Measurements from ENCODE around the gene TSHB.

TSHB gene

DNA sequence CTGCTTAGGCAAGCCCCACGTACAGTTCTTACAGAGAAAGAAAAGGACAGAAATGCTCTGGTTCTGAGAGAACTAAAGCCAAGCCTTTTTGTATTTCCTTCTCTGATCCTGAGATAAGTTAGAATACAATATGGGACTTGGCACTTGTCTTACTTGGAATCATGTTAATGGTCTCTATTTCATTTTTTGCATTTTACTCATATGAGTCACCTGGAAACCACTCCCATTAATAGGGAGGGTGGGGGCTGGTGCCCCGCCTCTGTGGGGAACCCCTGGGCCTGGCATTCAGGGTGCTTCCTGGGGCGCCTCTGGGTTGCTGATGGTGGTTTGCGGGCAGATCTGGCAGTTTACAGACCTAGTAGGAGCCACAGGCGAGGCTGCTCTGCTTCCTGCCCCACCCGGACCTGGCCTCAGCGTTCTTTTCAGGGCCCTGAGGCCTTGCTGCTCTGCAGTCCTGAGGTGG is 32.9 kb downstream of the TSHB start:
- DNase-seq, result no peak

DNA sequence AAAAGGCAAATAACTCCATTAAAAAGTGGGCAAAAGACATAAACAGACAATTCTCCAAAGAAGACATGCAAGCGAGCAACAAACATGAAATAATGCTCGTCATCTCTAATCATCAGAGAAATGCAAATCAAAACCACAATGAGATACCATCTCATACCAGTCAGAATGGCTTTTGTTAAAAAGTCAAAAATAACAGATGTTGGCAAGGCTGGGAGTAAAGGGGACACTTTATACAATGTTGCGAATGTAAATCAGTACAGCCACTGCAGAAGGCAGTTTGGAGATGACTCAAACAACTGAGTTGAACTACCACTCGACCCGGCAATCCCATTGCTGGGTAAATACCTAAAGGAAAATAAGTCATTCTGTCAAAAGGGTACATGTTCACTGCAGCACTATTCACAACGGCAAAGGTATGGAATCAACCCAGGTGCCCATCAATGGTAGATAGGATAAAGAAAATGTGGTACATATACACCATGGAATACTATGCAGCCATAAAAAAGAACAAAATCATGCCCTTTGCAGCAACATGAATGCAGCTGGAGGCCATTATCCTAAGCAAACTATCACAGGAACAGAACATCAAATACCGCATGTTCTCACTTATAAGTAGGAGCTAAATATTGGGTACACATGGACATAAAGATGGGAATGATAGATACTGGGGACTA is 33.7 kb downstream of the TSHB start:
- DNase-seq, result no peak

DNA sequence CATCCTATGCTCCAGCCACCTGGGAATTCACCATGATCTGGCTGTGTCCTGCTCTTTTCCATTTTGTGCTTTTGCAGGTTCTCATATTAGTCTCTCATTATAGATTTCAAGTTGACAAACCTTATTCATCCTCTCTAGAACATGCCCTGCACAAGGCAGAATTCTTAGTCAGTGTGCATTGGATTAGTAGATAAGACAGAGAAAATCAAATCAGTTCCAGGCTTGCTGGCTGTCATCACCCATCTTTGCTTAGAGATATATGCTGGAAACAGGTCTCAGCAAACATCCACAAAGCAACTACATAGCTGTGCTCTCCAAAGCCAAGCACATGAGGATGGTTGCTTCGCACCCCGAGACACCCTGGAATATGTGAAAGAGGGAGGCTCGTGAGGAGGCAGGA is 34.8 kb downstream of the TSHB start:
- DNase-seq, result no peak

DNA sequence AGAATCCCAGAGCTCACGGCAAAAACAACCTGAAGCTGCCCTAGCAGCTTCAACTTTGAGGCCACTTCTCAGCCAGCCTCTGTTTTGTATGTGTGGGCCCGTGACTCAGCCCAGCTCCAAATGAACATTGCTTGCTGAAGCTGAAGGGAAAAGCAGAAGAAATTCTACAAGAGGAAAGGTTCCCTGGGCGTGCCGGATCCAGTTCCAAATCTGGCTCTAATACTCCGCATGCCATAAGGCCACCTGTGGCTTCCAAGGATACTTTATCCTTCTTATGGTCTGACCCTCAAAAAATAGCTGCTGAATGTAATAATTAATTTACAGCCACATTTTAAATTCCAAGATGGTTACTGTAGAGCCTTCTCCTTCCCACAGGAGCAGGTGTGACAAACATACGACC is 35.4 kb downstream of the TSHB start:
- no peak for DNase-seq

DNA sequence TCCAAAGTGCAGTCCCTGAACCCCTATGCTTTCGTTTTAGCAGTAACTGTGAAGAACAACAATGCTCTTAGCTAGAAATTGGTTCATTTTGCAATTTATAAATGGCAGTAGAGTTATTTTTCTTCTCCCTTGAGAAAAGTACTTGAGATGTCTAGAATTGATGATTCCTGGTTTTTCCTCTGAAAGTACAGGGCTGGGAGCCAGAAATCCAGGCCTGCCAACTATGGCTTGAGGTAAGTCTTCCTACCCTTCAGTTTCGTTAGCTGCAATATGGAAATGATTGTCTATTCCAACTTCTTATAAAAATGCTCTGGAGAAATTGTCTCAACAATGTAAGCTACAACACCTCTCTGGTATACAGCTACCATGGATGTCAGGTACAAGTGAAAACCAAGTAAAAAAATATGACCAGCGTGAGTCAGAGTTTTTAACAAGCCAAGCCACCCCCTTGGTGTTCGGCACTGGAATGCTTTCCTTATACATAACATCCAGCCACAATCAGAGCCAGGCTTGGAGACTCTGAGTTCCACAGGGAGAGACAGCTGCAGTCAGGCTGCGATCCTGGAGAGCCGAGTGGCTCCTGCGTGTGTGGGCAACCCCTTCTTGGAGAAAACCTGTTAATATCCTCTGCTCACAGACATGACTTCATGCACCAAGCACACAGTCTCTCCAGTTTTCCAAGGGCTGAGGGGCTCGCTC is 37.7 kb downstream of the TSHB start:
- DNase-seq, result no peak

DNA sequence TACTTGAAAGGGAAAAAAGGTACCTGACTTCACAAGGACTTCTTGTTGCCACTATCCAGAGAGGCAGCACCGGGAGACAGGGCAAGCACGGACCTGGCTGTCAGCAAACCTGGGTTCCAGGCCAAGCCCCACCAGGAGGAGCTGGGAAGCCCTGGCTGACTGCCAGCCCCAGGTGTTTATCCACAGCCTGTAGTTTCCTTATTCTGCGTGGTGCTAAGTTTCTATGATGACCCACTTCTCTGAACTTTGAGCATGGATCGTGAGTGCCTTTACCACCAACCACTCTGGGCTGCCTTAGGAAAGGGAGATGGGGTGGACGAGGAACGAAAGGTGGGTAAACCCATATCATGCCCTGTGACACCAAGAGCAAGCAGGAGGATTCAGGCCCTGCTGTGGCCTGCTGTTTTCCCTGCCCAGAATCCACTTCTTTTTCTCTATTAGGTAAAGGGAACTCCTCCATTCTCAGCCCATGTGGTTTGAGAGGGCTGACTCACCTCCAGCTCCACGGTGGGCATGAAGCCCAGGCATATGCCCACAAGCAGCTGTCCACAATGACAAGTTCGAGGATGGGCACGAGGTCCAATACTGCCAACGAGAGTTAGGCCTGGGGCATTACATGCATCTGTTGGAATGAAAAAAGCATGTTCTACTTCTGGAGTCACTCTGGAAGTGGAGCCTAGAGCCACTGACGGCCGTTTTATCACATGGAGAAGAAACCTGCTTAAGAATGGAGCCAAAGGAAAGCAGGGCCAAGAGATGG is 39.4 kb downstream of the TSHB start:
- DNase-seq, result no peak

DNA sequence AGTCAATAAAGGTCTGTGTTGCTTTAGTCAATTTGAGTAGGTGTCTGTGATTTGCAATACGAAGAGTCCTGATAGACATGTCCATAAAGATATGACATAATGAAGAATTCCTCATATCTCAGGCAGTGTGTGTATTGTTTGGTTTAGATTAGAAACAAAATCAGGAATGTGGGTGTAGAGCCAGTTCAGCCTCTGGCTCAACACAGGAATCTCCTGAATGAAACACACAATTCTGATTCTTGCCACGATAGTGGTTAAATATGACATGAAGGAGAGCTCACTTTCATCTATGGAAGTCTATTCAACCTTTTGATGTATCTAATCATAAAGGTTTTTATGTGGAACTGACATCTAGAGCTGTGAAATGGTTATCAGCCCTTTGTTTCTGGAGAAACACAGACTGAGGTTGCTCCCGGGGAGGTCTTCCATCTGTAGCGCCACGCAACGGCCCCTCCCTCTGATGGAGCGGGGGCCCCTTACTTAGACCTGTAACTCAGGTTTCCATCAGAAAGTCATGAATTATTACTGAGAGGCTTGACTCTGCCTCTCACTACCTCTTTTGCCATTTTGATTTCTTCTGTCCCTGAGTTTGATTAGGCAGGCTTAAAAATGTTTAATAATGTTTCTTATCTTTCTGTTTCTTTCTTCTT is 40.2 kb downstream of the TSHB start:
- no peak for DNase-seq

DNA sequence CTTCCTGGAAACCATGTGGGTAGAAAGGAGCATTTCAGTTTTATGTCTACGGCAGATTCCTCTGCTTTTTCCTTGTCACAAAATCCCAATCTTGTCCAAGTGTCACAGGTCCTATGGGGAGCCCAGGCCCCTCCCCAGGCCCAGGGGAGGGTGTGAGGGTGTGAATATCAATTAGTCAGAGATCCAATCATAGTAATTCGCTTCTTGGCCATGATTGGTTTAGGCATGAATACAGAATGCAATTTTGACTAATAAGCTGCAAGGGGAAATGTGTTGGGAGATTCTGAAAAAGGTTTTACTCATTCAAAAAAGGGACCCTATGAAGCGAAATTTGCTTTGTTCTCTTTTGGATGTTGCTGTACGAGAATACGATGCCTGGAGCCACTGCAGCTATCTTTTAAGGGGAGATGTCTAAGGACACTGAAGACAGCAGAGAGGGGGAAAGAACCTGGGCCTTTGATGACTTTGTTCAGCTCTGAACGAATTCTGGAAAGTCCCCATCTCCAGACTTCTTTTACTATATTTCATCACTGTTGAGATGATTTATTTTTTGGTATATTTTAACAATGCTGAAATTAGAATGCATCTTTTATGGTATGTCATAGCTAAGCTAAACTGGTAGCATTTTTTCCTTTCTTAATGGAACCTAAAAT is 41.5 kb downstream of the TSHB start:
- DNase-seq, result no peak

DNA sequence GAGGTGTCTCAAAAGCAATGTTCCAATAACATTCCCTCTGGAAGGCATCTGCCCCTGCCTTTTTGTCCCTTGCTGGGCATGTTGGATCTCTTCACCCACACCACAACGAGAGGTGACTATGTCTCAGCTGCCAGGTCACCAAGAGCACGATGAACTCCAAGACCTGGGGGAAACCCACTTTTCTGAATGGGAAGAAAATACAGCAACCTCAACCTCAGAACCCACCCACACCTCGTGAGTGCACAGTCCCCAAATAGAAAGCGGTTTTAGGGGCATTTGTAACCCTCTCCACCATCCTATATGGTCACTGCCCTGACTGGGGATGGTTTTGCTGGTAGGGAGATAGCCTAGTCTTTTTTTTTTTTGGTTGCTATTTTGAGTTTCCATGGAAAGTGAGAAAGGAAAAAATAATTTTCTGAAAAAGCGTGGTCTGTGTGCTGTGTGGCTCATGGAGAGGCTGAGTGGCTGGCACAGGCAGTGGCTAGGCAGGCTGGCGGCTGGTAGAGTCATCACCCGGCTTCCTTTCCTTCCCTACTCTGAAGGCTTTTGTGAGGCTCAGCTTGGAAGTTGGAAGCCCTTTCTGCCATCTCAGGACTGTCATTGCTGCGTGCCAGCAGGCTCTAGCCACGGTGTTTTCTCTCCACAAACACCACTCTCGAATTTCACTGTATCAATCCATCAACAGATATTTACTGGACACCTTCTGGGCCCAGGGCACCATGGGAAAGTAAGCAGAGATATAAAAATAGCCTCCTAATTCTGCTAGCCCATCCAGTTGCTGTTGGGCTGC is 43.9 kb downstream of the TSHB start:
- no peak for DNase-seq

DNA sequence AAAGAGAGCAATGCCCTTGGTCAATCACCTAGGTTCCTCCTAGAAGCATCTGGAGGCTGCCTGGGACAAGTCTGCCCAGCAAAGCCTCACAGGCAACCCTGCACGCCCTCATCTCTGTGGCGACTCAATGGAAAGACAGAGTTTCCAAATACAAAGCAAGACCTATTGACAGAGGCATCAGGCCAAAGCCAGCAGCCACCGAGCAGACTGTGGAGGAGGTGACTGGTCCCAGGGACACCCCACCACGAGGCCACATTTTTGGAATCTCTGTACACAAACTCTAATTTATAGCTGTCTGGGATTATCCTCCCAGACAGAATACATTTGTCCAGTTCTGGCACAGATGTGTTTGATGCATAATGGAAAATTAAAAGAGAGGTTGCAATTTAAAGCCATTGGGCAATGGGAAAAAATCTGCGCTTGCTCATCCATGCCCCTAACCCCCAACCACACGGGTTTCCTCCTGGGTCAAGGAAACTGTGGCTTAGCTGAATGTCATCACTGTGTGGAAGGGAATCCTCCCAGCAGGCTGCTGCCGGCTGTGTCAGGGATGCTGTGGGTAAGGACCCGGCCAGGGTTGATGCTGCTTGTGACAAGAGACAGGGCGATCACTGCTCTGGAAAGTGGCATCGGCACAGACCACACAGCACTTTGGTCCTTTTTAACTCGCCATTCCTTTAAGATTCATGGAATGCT is 45.4 kb downstream of the TSHB start:
- DNase-seq, result no peak

DNA sequence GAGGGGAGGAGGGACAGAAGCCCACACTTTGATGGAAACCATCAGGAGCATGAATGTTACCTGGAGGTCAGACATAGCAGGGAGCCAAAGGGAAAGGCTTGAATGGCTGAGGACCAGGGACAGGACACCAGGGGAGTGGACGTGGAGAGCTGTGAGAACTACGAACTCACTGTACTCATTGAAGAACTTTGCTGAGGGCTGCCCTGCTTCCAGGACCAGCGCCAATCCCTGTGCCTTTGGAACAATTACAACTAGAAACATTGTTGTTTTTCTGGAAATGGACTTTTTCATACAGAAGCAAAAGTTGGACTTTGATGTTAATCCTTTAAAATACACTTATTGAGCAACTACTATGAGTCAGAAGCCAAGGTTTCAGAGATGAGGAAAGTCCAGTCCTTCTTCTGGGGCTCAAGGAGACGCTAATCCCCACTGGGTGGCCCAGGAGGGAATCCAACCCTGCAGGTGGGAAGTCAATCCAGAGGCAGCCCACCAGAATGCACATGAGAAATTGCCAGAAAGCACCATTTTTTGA is 46.8 kb downstream of the TSHB start:
- no peak for DNase-seq

DNA sequence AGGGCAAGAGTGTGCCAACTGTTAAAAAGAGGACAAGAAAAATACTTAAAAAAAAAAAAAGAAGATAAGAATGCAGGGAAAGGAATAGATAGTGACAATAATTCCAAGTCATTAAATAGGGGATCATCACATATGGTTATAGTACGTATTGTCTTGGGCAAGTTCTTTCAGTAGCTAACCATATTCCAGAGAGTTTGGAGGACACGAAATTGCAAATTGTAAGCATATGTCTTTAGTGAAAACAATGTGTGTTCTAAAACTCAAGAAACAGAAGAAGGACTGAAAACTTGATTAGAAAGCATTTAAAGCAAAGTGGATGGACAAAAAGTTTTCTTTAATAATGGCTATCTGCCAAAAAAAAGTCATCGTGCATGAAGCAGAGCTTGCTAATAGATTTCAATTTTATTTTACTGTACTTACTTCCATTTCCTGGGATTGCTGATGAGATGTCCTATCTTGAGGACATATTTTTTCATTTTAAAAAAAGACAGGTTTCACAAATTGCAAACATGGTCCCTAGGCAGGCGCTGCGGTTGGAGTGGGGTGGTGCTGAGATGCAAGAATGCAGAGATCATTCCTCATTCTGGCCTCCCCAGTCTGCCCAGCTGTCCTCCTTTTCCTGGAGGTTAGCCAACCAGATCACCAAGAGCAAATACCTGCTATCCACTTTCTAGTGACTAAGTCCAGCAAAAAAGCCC is 47.8 kb downstream of the TSHB start:
- DNase-seq, result no peak

DNA sequence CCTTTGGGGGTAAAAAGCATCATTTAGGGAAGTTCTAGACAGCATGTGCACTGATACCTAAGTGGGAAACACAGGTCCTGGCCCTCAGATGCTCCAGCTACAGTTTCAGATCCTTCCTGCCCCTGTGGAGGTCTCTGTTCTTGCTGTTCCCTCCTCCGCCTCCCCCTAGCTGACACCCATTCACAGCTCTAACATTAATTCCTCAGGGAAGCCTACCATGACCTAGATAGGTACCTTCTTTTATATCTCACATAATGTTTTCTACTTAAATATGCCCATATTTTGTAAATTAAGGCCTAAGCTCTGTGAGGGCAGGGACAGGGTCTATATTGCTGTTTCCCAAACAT is 48.3 kb downstream of the TSHB start:
- no peak for DNase-seq

DNA sequence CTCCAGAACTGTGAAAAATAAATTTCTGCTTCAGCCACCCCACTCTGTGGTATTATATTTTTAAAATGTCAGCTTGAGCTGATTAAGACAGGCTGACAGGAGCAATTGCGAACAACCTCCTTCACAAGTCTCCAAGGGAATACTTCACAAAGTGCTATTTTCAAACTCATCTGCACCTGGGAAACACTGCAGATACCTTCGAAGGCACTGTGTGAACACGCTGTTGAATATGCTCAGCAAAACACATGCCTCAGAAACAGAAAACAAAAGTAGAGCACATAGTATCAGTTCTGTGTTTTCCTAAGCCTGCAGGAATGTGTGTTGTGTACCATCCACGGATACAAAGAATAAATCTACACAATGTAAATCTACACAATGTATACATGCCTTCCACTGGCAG is 49.1 kb downstream of the TSHB start:
- no peak for DNase-seq

DNA sequence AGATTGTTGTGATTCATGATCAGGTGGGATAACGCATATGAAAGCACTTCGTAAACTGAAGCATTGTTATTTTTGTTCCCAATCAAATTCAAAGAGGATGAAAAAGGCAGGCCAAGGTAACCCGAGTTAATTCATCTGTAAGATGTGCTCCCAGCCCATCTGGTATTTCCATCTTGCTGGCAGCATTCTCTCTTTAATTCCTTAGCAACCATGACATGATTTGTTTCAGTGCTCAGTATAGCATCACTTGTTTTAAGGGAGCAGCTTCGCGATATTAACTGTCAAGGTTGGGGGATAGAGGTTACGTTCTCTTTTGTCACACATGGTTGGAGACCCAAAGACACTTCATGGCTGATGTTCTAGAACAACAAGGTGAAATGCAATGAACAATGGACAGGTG is 53.3 kb downstream of the TSHB start:
- no peak for DNase-seq

Measured in NCI-H748 treated with DMSO at 0.1 percent for 48 hours (cell line).